ENCODE results near the gene NATD1.

Gene NATD1

DNA sequence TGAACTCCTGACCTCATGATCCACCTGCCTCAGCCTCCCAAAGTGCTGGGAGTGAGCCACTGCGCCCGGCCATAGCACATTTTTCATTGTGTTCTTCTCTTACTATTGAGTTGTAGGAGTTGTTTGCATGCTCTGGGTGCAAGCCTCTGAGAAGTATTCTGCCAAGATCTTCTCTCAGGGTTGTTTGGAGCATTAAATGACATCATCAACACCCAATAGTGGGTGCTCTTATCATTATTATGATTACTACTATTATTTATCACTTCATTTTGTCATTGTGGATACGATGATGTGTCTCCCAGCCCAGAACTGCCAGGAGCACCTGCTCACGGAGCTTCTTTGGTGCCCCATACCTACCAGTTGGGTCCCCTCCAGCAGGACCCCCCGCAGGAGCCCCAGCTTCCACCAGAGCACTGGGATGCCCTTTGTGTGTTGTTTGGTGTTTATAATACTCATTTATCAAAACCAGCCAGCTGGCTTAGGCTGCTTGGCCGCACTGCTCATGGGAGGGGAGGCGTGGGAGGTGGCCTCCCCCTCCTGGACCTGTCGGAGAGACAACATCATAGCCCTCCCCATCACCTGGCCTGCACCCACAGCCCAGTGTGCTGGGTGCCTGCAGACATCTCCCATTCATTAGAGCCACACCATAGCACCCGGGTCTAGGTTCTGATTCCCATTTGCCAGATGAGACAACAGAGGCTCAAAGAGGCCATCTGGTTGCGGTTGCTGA lies 18.4 kb upstream of the NATD1 start:
- TF ChIP-seq CTCF (IDR thresholded peaks at IDR 0.05; ENCODE audit: low read depth, low read length), result no peak
- no peak for TF ChIP-seq EZH2phosphoT487 (IDR thresholded peaks at IDR 0.05; ENCODE audit: low read depth)
- no peaks in the 10 kb centered on the region for H3K4me1 ChIP-seq (ENCODE audit: low read length)
- no peaks in the 10 kb centered on the region for H3K9me3 ChIP-seq (ENCODE audit: insufficient read depth, low read length)
- no peaks in the 10 kb centered on the region for H3K27me3 ChIP-seq (ENCODE audit: low read depth, low read length)
- H3K4me3 ChIP-seq (ENCODE audit: low read length), result no peak overlapping the region
- H3K4me2 ChIP-seq (ENCODE audit: low read length), result no peak overlapping the region
- no peaks in the 10 kb centered on the region for H4K20me1 ChIP-seq (ENCODE audit: insufficient read depth, low read length)
- H2AFZ ChIP-seq (ENCODE audit: low read depth, low read length), result no peak overlapping the region
- H3K79me2 ChIP-seq (ENCODE audit: low read length), result no peaks in the 10 kb centered on the region
- no peak overlapping the region for H3K9ac ChIP-seq (ENCODE audit: low read length)
- no peak overlapping the region for H3K27ac ChIP-seq (ENCODE audit: low read length)
- H3K36me3 ChIP-seq (replicated peaks; ENCODE audit: low read depth, low read length), result no peaks in the 10 kb centered on the region

DNA sequence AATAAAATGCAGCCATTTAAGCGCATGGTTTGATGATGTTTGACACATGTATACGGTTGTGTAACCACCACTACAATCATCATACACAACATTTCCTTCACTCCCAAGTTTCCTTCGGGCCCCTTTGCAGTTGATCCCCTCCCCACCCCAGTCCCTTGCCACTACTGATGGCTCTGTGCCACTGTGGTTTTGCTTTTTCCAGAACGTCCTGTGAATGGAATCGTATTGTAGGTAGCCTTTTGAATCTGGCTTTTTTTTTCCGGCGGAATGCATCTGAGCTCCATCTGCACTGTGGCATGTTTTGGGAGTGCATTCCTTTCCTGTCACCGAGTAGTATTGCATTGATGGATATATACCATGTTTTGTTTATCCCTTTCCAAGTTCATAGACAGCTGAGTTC lies 16.2 kb upstream of the NATD1 start:
- H2AFZ ChIP-seq (ENCODE audit: low read depth, low read length), result no peak overlapping the region
- no peak for TF ChIP-seq CTCF (IDR thresholded peaks at IDR 0.05; ENCODE audit: low read depth, low read length)
- no peak for TF ChIP-seq EZH2phosphoT487 (IDR thresholded peaks at IDR 0.05; ENCODE audit: low read depth)

DNA sequence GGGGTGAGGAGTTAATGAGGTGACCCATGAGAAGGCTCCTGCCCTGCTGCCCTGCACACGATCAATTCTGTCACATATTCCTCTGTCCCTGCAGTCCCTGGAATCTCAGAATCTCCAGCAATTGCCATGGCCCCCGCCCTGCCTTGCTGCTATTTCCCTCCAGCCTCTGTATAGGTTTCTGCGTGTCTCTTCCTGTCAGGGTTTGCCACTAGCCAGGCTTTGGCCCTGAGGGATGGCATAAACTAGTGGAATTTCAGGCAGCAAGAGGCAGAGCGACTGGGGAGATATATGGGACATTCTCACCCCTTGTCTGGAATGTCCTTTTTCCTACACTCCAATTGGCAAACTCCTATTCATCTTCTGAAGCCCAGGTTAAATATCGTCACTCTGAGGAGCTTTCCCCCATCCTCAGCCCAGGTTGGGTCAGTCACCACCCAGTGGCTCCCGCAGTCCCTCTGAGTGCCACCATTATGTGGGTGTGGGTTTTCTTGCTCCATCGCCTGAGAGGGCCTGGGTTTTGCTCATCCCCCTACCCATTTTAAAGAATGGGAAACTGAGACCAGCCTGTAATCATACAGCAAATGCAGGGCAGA lies 15.5 kb upstream of the NATD1 start:
- no peaks in the 10 kb centered on the region for H4K20me1 ChIP-seq (ENCODE audit: insufficient read depth, low read length)
- H3K4me3 ChIP-seq (ENCODE audit: low read length), result no peak overlapping the region
- no peak overlapping the region for H3K27ac ChIP-seq (ENCODE audit: low read length)
- no peak overlapping the region for H2AFZ ChIP-seq (ENCODE audit: low read depth, low read length)
- no peaks in the 10 kb centered on the region for H3K9me3 ChIP-seq (ENCODE audit: insufficient read depth, low read length)
- H3K36me3 ChIP-seq (replicated peaks; ENCODE audit: low read depth, low read length), result no peaks in the 10 kb centered on the region
- no peaks in the 10 kb centered on the region for H3K4me1 ChIP-seq (ENCODE audit: low read length)
- no peak overlapping the region for H3K9ac ChIP-seq (ENCODE audit: low read length)
- TF ChIP-seq CTCF (IDR thresholded peaks at IDR 0.05; ENCODE audit: low read depth, low read length) (no peak), EZH2phosphoT487 (IDR thresholded peaks at IDR 0.05; ENCODE audit: low read depth) (no peak)
- H3K4me2 ChIP-seq (ENCODE audit: low read length), result no peak overlapping the region
- H3K27me3 ChIP-seq (ENCODE audit: low read depth, low read length), result no peaks in the 10 kb centered on the region
- no peaks in the 10 kb centered on the region for H3K79me2 ChIP-seq (ENCODE audit: low read length)

More for the DNA sequence above, 16.2 kb upstream of the NATD1 start:
- no peak overlapping the region for H3K4me2 ChIP-seq (ENCODE audit: low read length)
- H3K27ac ChIP-seq (ENCODE audit: low read length), result no peak overlapping the region
- H3K9me3 ChIP-seq (ENCODE audit: insufficient read depth, low read length), result no peaks in the 10 kb centered on the region
- H3K9ac ChIP-seq (ENCODE audit: low read length), result no peak overlapping the region
- no peaks in the 10 kb centered on the region for H3K79me2 ChIP-seq (ENCODE audit: low read length)
- H3K36me3 ChIP-seq (replicated peaks; ENCODE audit: low read depth, low read length), result no peaks in the 10 kb centered on the region
- H3K4me1 ChIP-seq (ENCODE audit: low read length), result no peaks in the 10 kb centered on the region
- H3K4me3 ChIP-seq (ENCODE audit: low read length), result no peak overlapping the region
- no peaks in the 10 kb centered on the region for H4K20me1 ChIP-seq (ENCODE audit: insufficient read depth, low read length)
- no peaks in the 10 kb centered on the region for H3K27me3 ChIP-seq (ENCODE audit: low read depth, low read length)

GRCh38 chr17:21263376-21263775 lies 10.2 kb upstream of the NATD1 start:
- no peak for TF ChIP-seq CTCF (IDR thresholded peaks at IDR 0.05; ENCODE audit: low read depth, low read length)
- TF ChIP-seq EZH2phosphoT487 (IDR thresholded peaks at IDR 0.05; ENCODE audit: low read depth), result no peak
- no peaks in the 10 kb centered on the region for H3K36me3 ChIP-seq (replicated peaks; ENCODE audit: low read depth, low read length)
- H3K27ac ChIP-seq (ENCODE audit: low read length), result no peak overlapping the region
- no peak overlapping the region for H2AFZ ChIP-seq (ENCODE audit: low read depth, low read length)
- H3K79me2 ChIP-seq (ENCODE audit: low read length), result no peaks in the 10 kb centered on the region
- H3K4me1 ChIP-seq (ENCODE audit: low read length), result no peaks in the 10 kb centered on the region
- no peaks in the 10 kb centered on the region for H3K9me3 ChIP-seq (ENCODE audit: insufficient read depth, low read length)
- H3K4me2 ChIP-seq (ENCODE audit: low read length), result no peak overlapping the region
- H3K27me3 ChIP-seq (ENCODE audit: low read depth, low read length), result no peaks in the 10 kb centered on the region
- no peak overlapping the region for H3K9ac ChIP-seq (ENCODE audit: low read length)
- H3K4me3 ChIP-seq (ENCODE audit: low read length), result no peak overlapping the region
- no peaks in the 10 kb centered on the region for H4K20me1 ChIP-seq (ENCODE audit: insufficient read depth, low read length)
